IPS-20b (cell line): ENCODE results near the gene POLD4.

Experiments
- H3K27ac ChIP-seq: one replicate; pipeline ENCODE4 v1.5.1; 2013; ENCODE audit warnings: low read length
- H3K27me3 ChIP-seq: 2 replicates; pipeline ENCODE4 v1.6.1; 2013; ENCODE audit warnings: mild to moderate bottlenecking, low read length, inconsistent platforms; ENCODE audit not compliant: insufficient read depth
- H3K36me3 ChIP-seq: 2 replicates; pipeline ENCODE4 v1.6.1; 2013; ENCODE audit warnings: low read depth, mild to moderate bottlenecking, inconsistent platforms, low read length, moderate library complexity; ENCODE audit not compliant: insufficient read depth
- H3K4me1 ChIP-seq: 2 replicates; pipeline ENCODE4 v1.6.1; 2013; ENCODE audit warnings: mild to moderate bottlenecking, control low read depth, inconsistent platforms, low read length, moderate library complexity; ENCODE audit not compliant: insufficient read depth
- H3K4me3 ChIP-seq: 2 replicates; pipeline ENCODE4 v1.5.1; 2013; ENCODE audit warnings: mild to moderate bottlenecking, low read length, inconsistent platforms
- H3K9ac ChIP-seq: 2 replicates; pipeline ENCODE4 v1.6.1; 2013; ENCODE audit warnings: low read depth, mild to moderate bottlenecking, inconsistent platforms, low read length, moderate library complexity
- H3K9me3 ChIP-seq: 2 replicates; pipeline ENCODE4 v1.6.1; 2013; ENCODE audit warnings: mild to moderate bottlenecking, low read depth, low read length, inconsistent platforms; ENCODE audit not compliant: insufficient read depth

POLD4 gene

GRCh38 chr11:67355023-67355793 lies 1.9 kb upstream of the POLD4 start:
- Histone ChIP-seq H3K4me1 (peaks cover 13% of the 10 kb centered on the region; the same call in 1 of the 2 replicates), H3K27me3 (peaks cover 3% of the 10 kb centered on the region; the same call in 1 of the 2 replicates), H3K27ac (no peak overlapping the region), H3K9ac (no peak overlapping the region), H3K4me3 (no peak overlapping the region), H3K9me3 (no peaks in the 10 kb centered on the region), H3K36me3 (no peaks in the 10 kb centered on the region)

- Histone ChIP-seq H3K4me1 (peaks cover 13% of the 10 kb centered on the region; the same call in 1 of the 2 replicates), H3K27me3 (peaks cover 3% of the 10 kb centered on the region; the same call in 1 of the 2 replicates), H3K4me3 (peak overlapping the region; percentile 85; the same call in 1 of the 2 replicates), H3K9ac (peak overlapping the region; percentile 68; the same call in 1 of the 2 replicates), H3K9me3 (no peaks in the 10 kb centered on the region), H3K27ac (peak overlapping the region; percentile 6), H3K36me3 (no peaks in the 10 kb centered on the region)
Observed at GRCh38 chr11:67354075-67355022, 1.0 kb upstream of the POLD4 start.

DNA sequence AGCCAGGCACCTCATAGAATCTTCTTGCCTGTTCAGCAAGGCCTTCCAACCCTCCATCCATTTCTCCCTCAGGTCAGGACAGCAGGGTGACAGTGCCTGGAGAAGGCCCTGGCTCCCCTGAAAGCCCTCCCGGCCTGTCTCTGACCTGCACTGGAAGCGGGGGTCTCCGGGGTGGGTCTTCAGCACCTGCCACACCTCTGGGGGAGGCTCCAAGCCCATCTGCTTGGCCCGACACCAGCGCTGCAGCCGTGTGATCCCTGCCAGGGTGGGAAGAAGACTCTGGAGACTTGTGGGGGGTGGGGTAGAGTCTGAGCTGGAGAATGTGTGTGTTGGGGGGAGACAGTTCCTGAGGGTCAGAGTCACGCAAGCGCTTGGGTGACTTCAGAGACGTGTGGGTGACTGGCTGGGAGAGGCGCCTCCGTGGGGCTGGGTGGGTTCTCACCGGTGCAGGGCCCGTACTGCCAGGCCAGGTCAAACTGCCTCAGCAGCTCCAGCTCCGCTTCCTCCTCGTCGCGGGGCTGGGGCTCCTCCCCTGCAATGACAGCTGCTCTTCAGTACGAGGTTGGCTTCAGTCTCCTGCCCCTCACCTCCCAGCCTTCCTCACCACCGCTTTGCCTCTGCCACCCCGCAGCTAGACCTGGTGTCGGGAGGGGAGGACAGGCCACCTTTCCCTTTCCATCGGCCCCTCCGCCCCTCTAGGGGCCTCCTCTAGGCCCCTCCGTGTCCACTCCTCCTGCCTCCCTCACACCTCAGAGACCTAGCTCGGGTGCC lies 615 bp downstream of the POLD4 start:
- H3K4me1 ChIP-seq: peaks cover 13% of the 10 kb centered on the region; the same call in 1 of the 2 replicates
- H3K27ac ChIP-seq: peak overlapping the region; percentile 80

DNA sequence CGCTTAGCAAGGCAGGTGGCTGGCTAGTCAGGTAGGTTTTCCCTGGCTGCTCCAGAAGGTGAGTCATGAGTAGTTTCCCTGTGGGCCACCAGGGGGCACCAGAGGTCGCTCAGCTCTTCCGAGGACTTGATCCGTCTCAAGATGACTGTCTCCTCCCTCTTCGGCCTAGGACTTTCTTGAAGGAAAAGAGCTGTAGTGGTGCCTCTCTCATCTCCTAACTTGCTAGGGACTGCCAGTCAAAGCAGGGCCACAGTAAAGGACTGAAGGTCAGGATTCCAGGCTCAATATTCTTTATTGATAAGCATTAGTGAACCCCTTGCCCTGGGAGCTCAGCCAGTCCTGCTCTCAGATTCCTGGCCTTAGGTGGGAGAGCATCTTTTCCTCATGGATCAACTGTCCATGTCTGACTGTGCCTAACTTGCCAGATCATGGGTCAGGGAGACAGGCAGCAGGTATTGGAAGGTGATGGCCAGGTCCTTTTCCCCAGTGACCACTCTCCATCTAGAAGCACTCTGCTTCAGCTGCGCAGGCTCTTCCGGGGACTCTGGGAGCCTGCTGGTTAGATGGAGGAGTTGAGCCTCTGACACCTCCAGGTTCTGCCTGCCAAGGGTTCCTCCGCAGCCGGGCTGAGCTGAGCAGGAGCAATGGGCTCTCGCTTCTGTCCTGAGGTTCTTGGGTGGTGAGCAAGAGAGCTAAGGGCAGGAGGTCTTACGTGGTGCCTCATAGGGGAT lies 1.9 kb downstream of the POLD4 start:
- H3K27me3 ChIP-seq: no peaks in the 10 kb centered on the region; the same call in 1 of the 2 replicates
- no peak overlapping the region for H3K9ac ChIP-seq

More for the DNA sequence above, 615 bp downstream of the POLD4 start:
- no peaks in the 10 kb centered on the region for H3K36me3 ChIP-seq
- no peaks in the 10 kb centered on the region for H3K9me3 ChIP-seq
- H3K9ac ChIP-seq: peak overlapping the region; percentile 79; the same call in 1 of the 2 replicates
- no peaks in the 10 kb centered on the region; the same call in 1 of the 2 replicates for H3K27me3 ChIP-seq
- H3K4me3 ChIP-seq: peak overlapping the region; percentile 85

DNA sequence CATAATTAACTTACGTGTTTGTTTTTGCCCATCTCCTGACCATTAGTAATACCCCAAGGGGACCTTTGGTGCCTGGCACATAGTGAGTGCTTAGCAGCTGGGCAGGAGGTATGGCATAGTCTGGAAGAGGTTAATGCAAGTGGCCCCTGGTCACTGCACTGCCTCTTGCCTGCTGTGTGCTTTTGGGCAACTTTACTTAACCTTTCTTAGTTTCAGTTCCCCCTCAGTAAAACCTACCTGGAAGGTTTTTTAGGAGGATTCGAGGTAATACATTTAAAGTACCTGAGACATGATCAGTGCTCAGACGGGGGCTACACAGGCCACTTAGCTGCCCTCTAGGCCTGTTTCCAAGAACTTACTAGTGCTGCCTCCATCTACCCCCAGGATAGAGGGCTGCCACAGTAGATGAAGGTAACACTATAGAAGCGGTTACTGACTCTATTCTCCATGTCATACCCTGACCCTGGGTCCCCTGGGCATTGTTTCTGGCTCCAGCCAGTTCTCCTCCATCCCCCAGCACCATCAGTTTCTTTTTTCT lies 3.3 kb downstream of the POLD4 start:
- H3K27me3 ChIP-seq: no peaks in the 10 kb centered on the region
- H3K27ac ChIP-seq: no peak overlapping the region
- peaks cover 12% of the 10 kb centered on the region; the same call in 1 of the 2 replicates for H3K4me1 ChIP-seq
- no peaks in the 10 kb centered on the region for H3K36me3 ChIP-seq
- H3K9ac ChIP-seq: no peak overlapping the region
- no peak overlapping the region for H3K4me3 ChIP-seq
- H3K9me3 ChIP-seq: no peaks in the 10 kb centered on the region

More for the DNA sequence above, 1.9 kb downstream of the POLD4 start:
- H3K4me3 ChIP-seq: no peak overlapping the region
- no peaks in the 10 kb centered on the region for H3K36me3 ChIP-seq
- H3K27ac ChIP-seq: no peak overlapping the region
- H3K4me1 ChIP-seq: peaks cover 10% of the 10 kb centered on the region; the same call in 1 of the 2 replicates
- no peaks in the 10 kb centered on the region for H3K9me3 ChIP-seq

DNA sequence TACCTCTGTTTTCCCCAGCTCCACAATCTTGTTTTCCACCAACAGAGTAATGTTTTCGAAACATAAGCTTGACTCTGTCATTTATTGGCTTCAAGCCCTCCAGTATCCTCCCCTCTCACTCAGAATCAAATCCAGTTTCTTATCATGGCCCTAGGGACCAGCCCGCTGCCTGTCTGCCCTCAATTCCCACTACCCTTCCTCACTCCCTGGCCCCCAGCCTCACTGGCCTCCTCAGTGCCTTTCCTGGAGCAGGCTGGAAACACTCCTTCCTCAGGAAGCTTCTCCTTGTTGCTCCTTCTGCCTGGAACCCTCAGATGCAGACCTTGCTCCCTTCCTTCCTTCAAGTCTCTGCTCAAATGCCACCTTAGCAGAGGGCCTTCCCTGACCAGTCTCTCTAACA lies 3.9 kb downstream of the POLD4 start:
- H3K36me3 ChIP-seq: no peaks in the 10 kb centered on the region
- H3K27me3 ChIP-seq: no peaks in the 10 kb centered on the region
- H3K9ac ChIP-seq: no peak overlapping the region
- H3K9me3 ChIP-seq: no peaks in the 10 kb centered on the region
- peaks cover 10% of the 10 kb centered on the region; the same call in 1 of the 2 replicates for H3K4me1 ChIP-seq
- no peak overlapping the region for H3K27ac ChIP-seq
- no peak overlapping the region for H3K4me3 ChIP-seq

- H3K27ac ChIP-seq: no peak overlapping the region
Observed at GRCh38 chr11:67349036-67349435, 4.3 kb downstream of the POLD4 start.

GRCh38 chr11:67347964-67348749 lies 5.2 kb downstream of the POLD4 start:
- Histone ChIP-seq H3K4me1 (0 out of 2 replicates have a peak, but pooled peaks cover 5% of the 10 kb centered on the region), H3K9ac (no peak overlapping the region), H3K27me3 (no peaks in the 10 kb centered on the region), H3K36me3 (no peaks in the 10 kb centered on the region), H3K9me3 (no peaks in the 10 kb centered on the region), H3K4me3 (no peak overlapping the region), H3K27ac (no peak overlapping the region)

More at GRCh38 chr11:67349036-67349435, 4.3 kb downstream of the POLD4 start:
- H3K4me1 ChIP-seq: peaks cover 6% of the 10 kb centered on the region; the same call in 1 of the 2 replicates
- no peaks in the 10 kb centered on the region for H3K9me3 ChIP-seq
- no peak overlapping the region for H3K4me3 ChIP-seq
- H3K9ac ChIP-seq: no peak overlapping the region
- H3K27me3 ChIP-seq: no peaks in the 10 kb centered on the region
- no peaks in the 10 kb centered on the region for H3K36me3 ChIP-seq

GRCh38 chr11:67345920-67346819 lies 7.2 kb downstream of the POLD4 start:
- no peaks in the 10 kb centered on the region for H3K36me3 ChIP-seq
- no peak overlapping the region for H3K9ac ChIP-seq
- H3K4me3 ChIP-seq: no peak overlapping the region
- no peaks in the 10 kb centered on the region for H3K27me3 ChIP-seq
- no peaks in the 10 kb centered on the region for H3K9me3 ChIP-seq
- H3K27ac ChIP-seq: no peak overlapping the region
- H3K4me1 ChIP-seq: 0 out of 2 replicates have a peak, but pooled peaks cover 3% of the 10 kb centered on the region
